Ectodermal cell (in vitro differentiated cells): ENCODE measurements around the gene SLC48A1. TPM values are rescaled to one million over a fixed set of nuclear protein-coding genes. Genes with fewer than 3 reads are reported as not detected.

Experiments
- H3K27ac ChIP-seq: 2 replicates; pipeline ENCODE4 v1.7.0; 2013; ENCODE audit warnings: mild to moderate bottlenecking, low read depth, low read length; ENCODE audit not compliant: insufficient read depth, poor library complexity, severe bottlenecking
- H3K27me3 ChIP-seq: 2 replicates; pipeline ENCODE4 v1.7.0; 2013; ENCODE audit warnings: mild to moderate bottlenecking, low read length; ENCODE audit not compliant: insufficient read depth, control insufficient read depth, poor library complexity, severe bottlenecking
- H3K36me3 ChIP-seq: one replicate; pipeline ENCODE4 v1.7.0; 2013; ENCODE audit warnings: low read length; ENCODE audit not compliant: control insufficient read depth, insufficient read depth
- H3K4me1 ChIP-seq: one replicate; pipeline ENCODE4 v1.7.0; 2013; ENCODE audit warnings: low read length; ENCODE audit not compliant: control insufficient read depth, insufficient read depth
- H3K4me3 ChIP-seq: 2 replicates; pipeline ENCODE4 v1.7.0; 2013; ENCODE audit warnings: low read depth, low read length, control low read depth; ENCODE audit not compliant: insufficient read depth
- H3K9me3 ChIP-seq: 2 replicates; pipeline ENCODE4 v1.7.0; 2013; ENCODE audit warnings: mild to moderate bottlenecking, low read length, moderate library complexity; ENCODE audit not compliant: control insufficient read depth
- WGBS, 2 experiments: methylation state at CpG; one replicate each; pipeline ENCODE4 v1.1.7; 2013; ENCODE audit warnings: missing lambda C conversion rate in 2 of 2; 5-methylcytosine and 5-hydroxymethylcytosine counted together
- polyA plus RNA-seq, 4 experiments: library from polyadenylated mRNA; stranded (reverse); fragments of 50-300 nt; gene quantifications; one replicate each; pipeline ENCODE4 v1.2.3, GENCODE V29; 2013

Gene SLC48A1
- polyA plus RNA-seq (2013, experiment 1 of 4) = 15.3 TPM
- 14.6 TPM for polyA plus RNA-seq (2013, experiment 2 of 4)
- polyA plus RNA-seq (2013, experiment 3 of 4) = 11.3 TPM
- 13.5 TPM for polyA plus RNA-seq (2013, experiment 4 of 4)

GRCh38 chr12:47773062-47773857, at the start of gene SLC48A1:
Gene SLC48A1 (plus strand): TSS chr12:47773238. CDS start chr12:47773305, 67 bp downstream.
- Histone ChIP-seq H3K27me3 (peaks cover 23% of the 10 kb centered on the region), H3K36me3 (no peaks in the 10 kb centered on the region), H3K9me3 (no peaks in the 10 kb centered on the region), H3K4me1 (peaks cover 6% of the 10 kb centered on the region), H3K27ac (no peak within 1 kb of the TSS), H3K4me3 (peak within 1 kb of the TSS; percentile 73)
- WGBS, 2 experiments = 1% methylated on average over 104 to 105 of the region's 106 CpGs

GRCh38 chr12:47725091-47725772, 47.8 kb upstream of the SLC48A1 start, which contains the start of gene ENDOU:
Gene ENDOU (minus strand): TSS chr12:47725490. CDS start chr12:47725413, 77 bp downstream.
- 85 to 87% methylated on average over 8 of the region's 8 CpGs for WGBS, 2 experiments
- no peaks in the 10 kb centered on the region for H3K9me3 ChIP-seq
- no peak within 1 kb of the TSS for H3K27ac ChIP-seq
- no peaks in the 10 kb centered on the region for H3K36me3 ChIP-seq
- no peaks in the 10 kb centered on the region for H3K4me1 ChIP-seq
- no peak within 1 kb of the TSS for H3K4me3 ChIP-seq
- no peaks in the 10 kb centered on the region for H3K27me3 ChIP-seq

- Histone ChIP-seq H3K27me3 (no peaks in the 10 kb centered on the region), H3K4me1 (no peaks in the 10 kb centered on the region), H3K27ac (no peak overlapping the region), H3K9me3 (no peaks in the 10 kb centered on the region), H3K4me3 (no peak overlapping the region), H3K36me3 (no peaks in the 10 kb centered on the region)
- 64 to 76% methylated on average over 5 of the region's 5 CpGs for WGBS, 2 experiments
Measured at GRCh38 chr12:47725893-47726292, 47.1 kb upstream of the SLC48A1 start.

- H3K36me3 ChIP-seq = no peaks in the 10 kb centered on the region
- no peaks in the 10 kb centered on the region for H3K9me3 ChIP-seq
- H3K4me1 ChIP-seq = no peaks in the 10 kb centered on the region
- H3K4me3 ChIP-seq = no peak overlapping the region
- H3K27me3 ChIP-seq = no peaks in the 10 kb centered on the region
- no peak overlapping the region for H3K27ac ChIP-seq
- WGBS, 2 experiments = 84 to 85% methylated on average over 3 of the region's 3 CpGs
Measured at GRCh38 chr12:47729233-47729632, 43.8 kb upstream of the SLC48A1 start.

GRCh38 chr12:47730341-47730744, 42.7 kb upstream of the SLC48A1 start:
- 93 to 95% methylated on average over 7 of the region's 8 CpGs for WGBS, 2 experiments

GRCh38 chr12:47731723-47732122, 41.3 kb upstream of the SLC48A1 start:
- Histone ChIP-seq H3K4me3 (no peak overlapping the region), H3K36me3 (no peaks in the 10 kb centered on the region), H3K27me3 (no peaks in the 10 kb centered on the region), H3K9me3 (no peaks in the 10 kb centered on the region), H3K4me1 (peaks cover 10% of the 10 kb centered on the region), H3K27ac (no peak overlapping the region)
- WGBS, 2 experiments = 87 to 89% methylated on average over 5 of the region's 5 CpGs

More at GRCh38 chr12:47730341-47730744, 42.7 kb upstream of the SLC48A1 start:
- Histone ChIP-seq H3K4me1 (peaks cover 10% of the 10 kb centered on the region), H3K9me3 (no peaks in the 10 kb centered on the region), H3K27me3 (no peaks in the 10 kb centered on the region), H3K4me3 (no peak overlapping the region), H3K27ac (no peak overlapping the region), H3K36me3 (no peaks in the 10 kb centered on the region)

- Histone ChIP-seq H3K27ac (no peak overlapping the region), H3K4me3 (no peak overlapping the region), H3K36me3 (no peaks in the 10 kb centered on the region), H3K9me3 (no peaks in the 10 kb centered on the region), H3K4me1 (peaks cover 10% of the 10 kb centered on the region), H3K27me3 (no peaks in the 10 kb centered on the region)
- WGBS, 2 experiments = 90 to 93% methylated on average over 2 of the region's 2 CpGs
Measured at GRCh38 chr12:47732504-47732903, 40.5 kb upstream of the SLC48A1 start.

GRCh38 chr12:47733142-47733541, 39.9 kb upstream of the SLC48A1 start:
- Histone ChIP-seq H3K27me3 (no peaks in the 10 kb centered on the region), H3K36me3 (no peaks in the 10 kb centered on the region), H3K9me3 (no peaks in the 10 kb centered on the region), H3K27ac (no peak overlapping the region), H3K4me1 (peaks cover 10% of the 10 kb centered on the region), H3K4me3 (no peak overlapping the region)
- WGBS, 2 experiments = 91 to 94% methylated on average over 4 of the region's 4 CpGs

GRCh38 chr12:47734725-47735480, 38.1 kb upstream of the SLC48A1 start:
- H3K4me1 ChIP-seq = peaks cover 10% of the 10 kb centered on the region
- no peaks in the 10 kb centered on the region for H3K27me3 ChIP-seq
- no peak overlapping the region for H3K4me3 ChIP-seq
- no peaks in the 10 kb centered on the region for H3K36me3 ChIP-seq
- 45 to 50% methylated on average over 12 of the region's 12 CpGs for WGBS, 2 experiments
- no peak overlapping the region for H3K27ac ChIP-seq
- no peaks in the 10 kb centered on the region for H3K9me3 ChIP-seq
